ENCODE measurements around the gene EIF4G3. TPM values are rescaled to one million over a fixed set of nuclear protein-coding genes. Genes with fewer than 3 reads are reported as not detected.

Gene EIF4G3
- total and polyA plus RNA-seq, 2 of the 8 experiments (the other 6 are each of a cell fraction or from before 2014, with no cell fraction given): 47.5 to 66.6 TPM

DNA sequence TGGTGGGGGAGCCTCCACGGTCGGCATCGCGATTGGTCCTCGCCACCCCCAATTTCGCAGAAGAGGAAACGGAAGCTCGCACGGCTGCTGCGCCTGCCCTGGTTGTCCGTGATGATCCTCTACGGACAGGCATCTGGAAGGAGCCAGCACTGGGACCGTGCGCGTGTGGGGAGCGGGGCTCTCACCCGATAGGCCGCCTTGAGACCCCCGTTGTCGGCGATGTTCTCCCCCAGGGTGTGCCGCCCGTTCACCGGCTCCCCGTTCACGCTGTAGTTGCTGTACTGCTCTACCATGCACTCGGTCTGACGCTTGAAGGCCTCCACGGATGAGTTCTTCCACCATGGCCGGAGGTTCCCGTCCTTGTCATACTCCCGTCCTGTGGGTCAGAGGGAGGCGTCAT is 48.4 kb upstream of the EIF4G3 start:
- peaks cover 0 to 3% (median under 1%) of the 10 kb centered on the region in 4 experiments; a peak in 4 of 8 replicates for H3K36me3 ChIP-seq (ENCODE audit: control insufficient read depth in 2 of 4, insufficient read depth in 4 of 4, low read length in 3 of 4)
- H3K9ac ChIP-seq (replicated peaks in 1 of 4; ENCODE audit: extremely low read depth in 1 of 4, low read depth in 3 of 4, low read length in 3 of 4): no peak overlapping the region
- FAIRE-seq (no peak), DNase-seq (ENCODE audit: low read depth in 1 of 2, low spot score in 2 of 2) (no peak)
- H3K79me2 ChIP-seq (ENCODE audit: control insufficient read depth in 1 of 2, insufficient read depth in 2 of 2, low read length in 2 of 2): no peaks in the 10 kb centered on the region
- no peak overlapping the region for H3K4me3 ChIP-seq (ENCODE audit: extremely low read depth in 1 of 4, insufficient read depth in 2 of 4, low read depth in 3 of 4, low read length in 4 of 4)
- no peak overlapping the region for H4K91ac ChIP-seq (replicated peaks; ENCODE audit: insufficient read length, low read length)
- peaks cover 0 to 3% of the 10 kb centered on the region in 2 experiments for H4K20me1 ChIP-seq (replicated peaks in 1 of 2; ENCODE audit: control insufficient read depth in 1 of 2, insufficient read depth in 2 of 2, low read length in 2 of 2)
- H3K27me3 ChIP-seq (replicated peaks in 1 of 4; ENCODE audit: control insufficient read depth in 3 of 4, extremely low read depth in 1 of 4, insufficient read depth in 3 of 4, low read length in 3 of 4): no peaks in the 10 kb centered on the region
- no peak overlapping the region for H2BK120ac ChIP-seq (replicated peaks; ENCODE audit: low read depth, low read length)
- no peak overlapping the region for H3K27ac ChIP-seq (ENCODE audit: low read depth, low read length)
- H3K14ac ChIP-seq (ENCODE audit: insufficient read length): no peak overlapping the region
- H2AFZ ChIP-seq (ENCODE audit: low read length): no peak overlapping the region
- H2AK5ac ChIP-seq (ENCODE audit: low read depth, low read length): no peak overlapping the region
- H3K4ac ChIP-seq (replicated peaks; ENCODE audit: insufficient read length, low read depth, low read length): no peak overlapping the region
- no peak overlapping the region for H4K8ac ChIP-seq (ENCODE audit: extremely low read depth, insufficient read depth, low read length)
- H2BK5ac ChIP-seq (ENCODE audit: low read depth, low read length): no peak overlapping the region
- H3K4me2 ChIP-seq (ENCODE audit: insufficient read depth in 1 of 2, low read depth in 2 of 2, low read length in 2 of 2): no peak overlapping the region
- no peak overlapping the region for H3K23ac ChIP-seq (ENCODE audit: insufficient read length)
- H3K79me1 ChIP-seq (ENCODE audit: low read depth, low read length): no peaks in the 10 kb centered on the region
- H3K56ac ChIP-seq (replicated peaks; ENCODE audit: insufficient read length, low read depth, low read length): no peak overlapping the region
- H3K23me2 ChIP-seq (ENCODE audit: low read depth, low read length): no peaks in the 10 kb centered on the region
- no peak overlapping the region for H3K18ac ChIP-seq (ENCODE audit: extremely low read depth, low read length)
- POLR2A ChIA-PET (ENCODE audit: partially characterized antibody): no interaction called here
- no peaks in the 10 kb centered on the region for H3K9me3 ChIP-seq (ENCODE audit: insufficient read depth in 2 of 2, low read depth in 1 of 2, low read length in 1 of 2)
- H2BK20ac ChIP-seq (ENCODE audit: low read length): no peak overlapping the region
- H3K4me1 ChIP-seq (replicated peaks in 1 of 4; ENCODE audit: control insufficient read depth in 3 of 4, insufficient read depth in 4 of 4, low read length in 3 of 4): no peaks in the 10 kb centered on the region
- CTCF ChIA-PET (ENCODE audit: partially characterized antibody): interaction anchor here (0.6 to 11.3 kb wide), 10 partner anchors 8 to 143 kb away, joined by 3 to 165 read pairs (median 6); no protein-coding TSS in a partner anchor
- no peak overlapping the region for H4K5ac ChIP-seq (ENCODE audit: insufficient read length, low read depth, low read length)
- no peak overlapping the region for H2BK12ac ChIP-seq (ENCODE audit: low read depth, low read length)
- H2BK15ac ChIP-seq (ENCODE audit: low read length): no peak overlapping the region
- WGBS, 2 experiments (ENCODE audit: extremely low coverage in 1 of 2, insufficient coverage in 1 of 2, insufficient read length in 1 of 2, insufficient replicate concordance in 2 of 2, low coverage in 1 of 2, low lambda C conversion rate in 2 of 2, missing lambda C conversion rate in 1 of 2): 95% methylated on average over 33 of the region's 33 CpGs; no CpG with 5 or more reads in 1 of the 2 experiments
- no peak for TF ChIP-seq CEBPB (IDR thresholded peaks at IDR 0.05; ENCODE audit: low read depth, low read length)
- no peak for TF ChIP-seq FOSL1 (IDR thresholded peaks at IDR 0.05; ENCODE audit: insufficient read depth, low read depth, low read length)
- no peak for TF ChIP-seq KDM1A (IDR thresholded peaks at IDR 0.05; ENCODE audit: borderline replicate concordance, low read length)
- no peak for TF ChIP-seq SRF (IDR thresholded peaks at IDR 0.05; ENCODE audit: low read depth, low read length)
- no peak for TF ChIP-seq SP4 (IDR thresholded peaks at IDR 0.05; ENCODE audit: low read length)
- no peak for TF ChIP-seq CHD1 (IDR thresholded peaks at IDR 0.05; ENCODE audit: low read depth, low read length)
- no peak for TF ChIP-seq SP1 (IDR thresholded peaks at IDR 0.05; ENCODE audit: low read depth, low read length)
- no peak for TF ChIP-seq SIRT6 (IDR thresholded peaks at IDR 0.05; ENCODE audit: low read length)
- TF ChIP-seq TAF7 (optimal IDR thresholded peaks at IDR 0.05; ENCODE audit: borderline replicate concordance, low read depth, low read length): no peak
- TF ChIP-seq HDAC2 (IDR thresholded peaks at IDR 0.05; ENCODE audit: borderline replicate concordance in 1 of 2, low read depth in 2 of 2, low read length in 2 of 2): no peak
- no peak for TF ChIP-seq TCF12 (IDR thresholded peaks at IDR 0.05; ENCODE audit: low read depth, low read length)
- no peak for TF ChIP-seq NRF1 (IDR thresholded peaks at IDR 0.05; ENCODE audit: low read depth, low read length)
- no peak for TF ChIP-seq POLR2AphosphoS5 (IDR thresholded peaks at IDR 0.05; ENCODE audit: low read depth, low read length)
- no peak for TF ChIP-seq JUND (IDR thresholded peaks at IDR 0.05; ENCODE audit: low read length)
- TF ChIP-seq EZH2 (IDR thresholded peaks at IDR 0.05; ENCODE audit: low read depth, low read length, severe bottlenecking): no peak
- no peak for TF ChIP-seq JUN (IDR thresholded peaks at IDR 0.05; ENCODE audit: low read depth, low read length)
